H1 (cell line): Measurements from ENCODE around the gene SLC23A1. TPM values are rescaled to one million over a fixed set of nuclear protein-coding genes. Genes with fewer than 3 reads are reported as not detected.

Experiments
- CTCF ChIA-PET: fragments of 300-600 bp; sonication (Branson Sonifier 250); formaldehyde crosslinking; loops from one replicate; lab custom pipeline; 2021; ENCODE audit not compliant: partially characterized antibody; lab: Charles Lee
- POLR2A ChIA-PET: fragments of 300-600 bp; sonication (Branson Sonifier 250); formaldehyde crosslinking; loops from one replicate; lab custom pipeline; 2021; ENCODE audit warnings: inconsistent platforms; ENCODE audit not compliant: partially characterized antibody; lab: Charles Lee
- DNase-seq, 2 experiments: peaks; one replicate each; pipeline versions ENCODE4 v3.0.0 to v3.0.0-alpha.2; 2010 to 2022; ENCODE audit warnings: low spot score in 2 of 2, low read depth in 1 of 2, mixed read lengths in 1 of 2
- FAIRE-seq: peaks from 2 replicates; lab custom pipeline; 2011; peaks lifted over from hg19 to GRCh38; lab: Jason Lieb, UNC
- H2AFZ ChIP-seq: 2 replicates; pipeline ENCODE4 v1.8.1; 2012; ENCODE audit warnings: low read length, inconsistent platforms
- H2AK5ac ChIP-seq: 2 replicates; pipeline ENCODE4 v1.6.1; 2013; ENCODE audit warnings: low read depth, low read length
- H2BK120ac ChIP-seq: replicated peaks from 2 replicates; pipeline ENCODE3; 2013; ENCODE audit warnings: low read depth, low read length, inconsistent platforms
- H2BK12ac ChIP-seq: 2 replicates; pipeline ENCODE4 v1.6.1; 2013; ENCODE audit warnings: low read depth, low read length
- H2BK15ac ChIP-seq: 2 replicates; pipeline ENCODE4 v1.6.1; 2013; ENCODE audit warnings: low read length
- H2BK20ac ChIP-seq: 2 replicates; pipeline ENCODE4 v1.6.1; 2013; ENCODE audit warnings: low read length
- H2BK5ac ChIP-seq: 2 replicates; pipeline ENCODE4 v1.6.1; 2013; ENCODE audit warnings: low read depth, low read length
- H3K14ac ChIP-seq: 2 replicates; pipeline ENCODE4 v1.6.1; 2013; ENCODE audit warnings: inconsistent platforms; ENCODE audit not compliant: insufficient read length
- H3K18ac ChIP-seq: 2 replicates; pipeline ENCODE4 v1.6.1; 2013; ENCODE audit warnings: low read length; ENCODE audit errors: extremely low read depth
- H3K23ac ChIP-seq: 2 replicates; pipeline ENCODE4 v1.6.1; 2013; ENCODE audit warnings: inconsistent platforms; ENCODE audit not compliant: insufficient read length
- H3K23me2 ChIP-seq: 2 replicates; pipeline ENCODE4 v1.6.1; 2013; ENCODE audit warnings: low read depth, low read length
- H3K27ac ChIP-seq: 2 replicates; pipeline ENCODE4 v1.6.1; 2011; ENCODE audit warnings: low read depth, low read length, inconsistent platforms
- H3K27me3 ChIP-seq, 4 experiments: replicated peaks in 1 of 4; 1 replicate in 1 of 4; 2 replicates in 3 of 4; pipeline versions ENCODE4 v1.6.1 to v1.8.1; 2011 to 2013; ENCODE audit warnings: low read length in 3 of 4, mild to moderate bottlenecking in 3 of 4, inconsistent platforms in 2 of 4, mixed read lengths in 2 of 4, moderate library complexity in 1 of 4; ENCODE audit not compliant: control insufficient read depth in 3 of 4, insufficient read depth in 3 of 4; ENCODE audit errors: extremely low read depth in 1 of 4
- H3K36me3 ChIP-seq, 4 experiments: 2 replicates each; pipeline versions ENCODE4 v1.6.1 to v1.8.1; 2011 to 2013; ENCODE audit warnings: mild to moderate bottlenecking in 4 of 4, low read length in 3 of 4, moderate library complexity in 2 of 4, control low read depth in 1 of 4, inconsistent platforms in 1 of 4; ENCODE audit not compliant: insufficient read depth in 4 of 4, control insufficient read depth in 2 of 4
- H3K4ac ChIP-seq: replicated peaks from 2 replicates; pipeline ENCODE3; 2013; ENCODE audit warnings: low read length, low read depth, mixed read lengths, inconsistent platforms; ENCODE audit not compliant: insufficient read length
- H3K4me1 ChIP-seq, 4 experiments: replicated peaks in 1 of 4; 1 replicate in 1 of 4; 2 replicates in 3 of 4; pipeline versions ENCODE4 v1.6.1 to v1.8.1; 2011 to 2013; ENCODE audit warnings: low read length in 3 of 4, inconsistent platforms in 2 of 4, mixed read lengths in 1 of 4; ENCODE audit not compliant: insufficient read depth in 4 of 4, control insufficient read depth in 3 of 4
- H3K4me2 ChIP-seq, 2 experiments: 2 replicates each; pipeline versions ENCODE4 v1.6.1 to v1.8.1; 2011 to 2013; ENCODE audit warnings: low read depth in 2 of 2, low read length in 2 of 2, control low read depth in 1 of 2, inconsistent platforms in 1 of 2, mild to moderate bottlenecking in 1 of 2; ENCODE audit not compliant: insufficient read depth in 1 of 2
- H3K4me3 ChIP-seq, 4 experiments: fragments of 200-600, 300-600 bp in 1 of 4; sonication (generic), shearing (Covaris generic), sonication (Bioruptor Twin) in 1 of 4; 2 replicates each; pipeline versions ENCODE4 v1.5.1 to v1.8.1; 2011 to 2016; ENCODE audit warnings: low read length in 4 of 4, low read depth in 3 of 4, control low read depth in 2 of 4, inconsistent platforms in 2 of 4, mild to moderate bottlenecking in 2 of 4, mixed read lengths in 1 of 4, moderate library complexity in 1 of 4; ENCODE audit not compliant: insufficient read depth in 2 of 4; ENCODE audit errors: extremely low read depth in 1 of 4
- H3K56ac ChIP-seq: replicated peaks from 2 replicates; pipeline ENCODE3; 2013; ENCODE audit warnings: low read depth, mild to moderate bottlenecking, mixed read lengths, low read length, inconsistent platforms; ENCODE audit not compliant: insufficient read length
- H3K79me1 ChIP-seq: 2 replicates; pipeline ENCODE4 v1.6.1; 2013; ENCODE audit warnings: low read depth, low read length, control low read depth
- H3K79me2 ChIP-seq, 2 experiments: 2 replicates each; pipeline versions ENCODE4 v1.6.1 to v1.8.1; 2012 to 2013; ENCODE audit warnings: low read length in 2 of 2, mild to moderate bottlenecking in 2 of 2, inconsistent platforms in 1 of 2; ENCODE audit not compliant: insufficient read depth in 2 of 2, control insufficient read depth in 1 of 2
- H3K9ac ChIP-seq, 4 experiments: replicated peaks in 1 of 4; 1 replicate in 1 of 4; 2 replicates in 3 of 4; pipeline versions ENCODE4 v1.6.1 to v1.8.1; 2011 to 2013; ENCODE audit warnings: low read depth in 3 of 4, low read length in 3 of 4, control low read depth in 2 of 4, mild to moderate bottlenecking in 2 of 4, moderate library complexity in 2 of 4, inconsistent platforms in 1 of 4; ENCODE audit errors: extremely low read depth in 1 of 4
- H3K9me3 ChIP-seq, 2 experiments: 2 replicates each; pipeline versions ENCODE4 v1.6.1 to v1.8.1; 2012 to 2013; ENCODE audit warnings: mild to moderate bottlenecking in 2 of 2, moderate library complexity in 2 of 2, control low read depth in 1 of 2, inconsistent platforms in 1 of 2, low read depth in 1 of 2, low read length in 1 of 2, mixed read lengths in 1 of 2; ENCODE audit not compliant: insufficient read depth in 2 of 2
- H4K20me1 ChIP-seq, 2 experiments: replicated peaks in 1 of 2; 2 replicates each; pipeline versions ENCODE3 to v1.8.1; 2011 to 2013; ENCODE audit warnings: inconsistent platforms in 2 of 2, low read length in 2 of 2, mild to moderate bottlenecking in 1 of 2; ENCODE audit not compliant: insufficient read depth in 2 of 2, control insufficient read depth in 1 of 2
- H4K5ac ChIP-seq: 2 replicates; pipeline ENCODE4 v1.6.1; 2013; ENCODE audit warnings: low read length, low read depth, mixed read lengths, inconsistent platforms; ENCODE audit not compliant: insufficient read length
- H4K8ac ChIP-seq: 2 replicates; pipeline ENCODE4 v1.8.0; 2013; ENCODE audit warnings: mild to moderate bottlenecking, moderate library complexity, low read length, inconsistent platforms; ENCODE audit not compliant: insufficient read depth; ENCODE audit errors: extremely low read depth
- H4K91ac ChIP-seq: replicated peaks from 2 replicates; pipeline ENCODE3; 2013; ENCODE audit warnings: low read length, mixed read lengths, inconsistent platforms; ENCODE audit not compliant: insufficient read length
- CBX5 ChIP-seq: fragments of 300-800, 300-1000 bp; sonication (generic); IDR thresholded peaks from 2 replicates; pipeline ENCODE4 v1.7.1; 2016; ENCODE audit warnings: antibody characterized with exemption, low read length, low read depth
- EP300 ChIP-seq, 2 experiments: IDR thresholded peaks; 1 replicate in 1 of 2; 2 replicates in 1 of 2; pipeline ENCODE4 v1.6.1; 2011 to 2012; ENCODE audit warnings: low read depth in 2 of 2, low read length in 2 of 2, mild to moderate bottlenecking in 2 of 2, borderline replicate concordance in 1 of 2, inconsistent platforms in 1 of 2, moderate library complexity in 1 of 2
- RAD21 ChIP-seq, 2 experiments: IDR thresholded peaks in 1 of 2; conservative IDR thresholded peaks in 1 of 2; 2 replicates each; pipeline ENCODE4 v1.6.1; 2011; ENCODE audit warnings: low read depth in 2 of 2, low read length in 2 of 2, improper control_type of control experiment in 1 of 2, inconsistent platforms in 1 of 2, mild to moderate bottlenecking in 1 of 2, moderate library complexity in 1 of 2
- SIN3A ChIP-seq, 2 experiments: IDR thresholded peaks in 1 of 2; conservative IDR thresholded peaks in 1 of 2; 2 replicates each; pipeline ENCODE4 v1.6.1; 2011 to 2012; ENCODE audit warnings: low read length in 2 of 2, improper control_type of control experiment in 1 of 2, low read depth in 1 of 2, mild to moderate bottlenecking in 1 of 2
- WGBS, 2 experiments: shearing (Covaris generic) in 1 of 2; methylation state at CpG; one replicate each; pipeline versions ENCODE4 v1.1.6 to v1.1.7; 2013 to 2015; ENCODE audit warnings: low lambda C conversion rate in 2 of 2, mixed read lengths in 2 of 2, inconsistent platforms in 1 of 2, low coverage in 1 of 2, missing lambda C conversion rate in 1 of 2; ENCODE audit not compliant: insufficient replicate concordance in 2 of 2, insufficient coverage in 1 of 2, insufficient read length in 1 of 2; ENCODE audit errors: extremely low coverage in 1 of 2, missing lambda C conversion rate in 1 of 2; 5-methylcytosine and 5-hydroxymethylcytosine counted together
- polyA plus RNA-seq, 7 experiments: library from polyadenylated mRNA; depleted of rRNA in 3 of 7; stranded (reverse) in 5 of 7; unstranded in 2 of 7; fragments of >200 nt in 5 of 7; fragments of 200-250 nt in 2 of 7; gene quantifications; 1 replicate in 5 of 7; 2 replicates in 1 of 7; 4 replicates in 1 of 7; pipeline versions ENCODE4 v1.2.1 to v1.2.3, GENCODE V29; 2011 to 2013; ENCODE audit warnings: missing spikeins in 2 of 7, mixed read lengths in 2 of 7
- total RNA-seq: library from RNA; stranded (reverse); fragmentation: NEBNext Ultra II Directional; extraction: Animal tissue kit (Norgen Biotek cat#: 25700); gene quantifications from 2 replicates; pipeline ENCODE4 v1.2.1, GENCODE V29; 2021
- TF ChIP-seq, protein P1 (sequence below): IDR thresholded peaks from 2 replicates; pipeline ENCODE4 v1.6.1; 2012; ENCODE audit warnings: inconsistent platforms

Gene SLC23A1
- total and polyA plus RNA-seq, 2 of the 8 experiments (the other 6 are each of a cell fraction or from before 2014, with no cell fraction given), result not detected

DNA sequence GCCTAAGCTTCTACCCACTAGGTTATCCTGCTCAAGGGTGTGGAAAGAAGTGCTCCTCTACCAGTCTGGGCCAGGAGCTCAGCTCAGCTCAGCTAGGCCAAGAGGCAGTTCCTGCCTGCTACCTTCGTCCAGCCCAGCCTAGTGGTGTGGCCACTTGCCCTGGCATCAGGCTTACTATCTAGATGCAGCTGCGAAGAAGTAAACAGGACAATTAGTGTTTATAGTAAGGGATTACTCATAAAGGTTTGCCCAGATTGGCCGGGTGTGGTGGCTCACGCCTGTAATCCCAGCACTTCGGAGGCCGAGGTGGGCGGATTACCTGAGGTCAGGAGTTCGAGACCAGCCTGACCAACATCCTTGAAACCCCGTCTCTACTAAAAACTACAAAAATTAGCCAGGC is 33.6 kb upstream of the SLC23A1 start:
- no peak overlapping the region for H3K56ac ChIP-seq
- no peak overlapping the region for H2BK20ac ChIP-seq
- no peak overlapping the region for H3K4ac ChIP-seq
- no peak overlapping the region for H2BK15ac ChIP-seq
- no peak overlapping the region for H2AK5ac ChIP-seq
- H3K4me2 ChIP-seq, result no peak overlapping the region
- no peak overlapping the region for H4K5ac ChIP-seq
- ChIA-PET POLR2A (interaction anchor here (1.3 kb wide), 1 partner anchor 9 kb away, joined by 3 read pairs; no protein-coding TSS in a partner anchor), CTCF (no interaction called here)
- H3K9ac ChIP-seq, result no peak overlapping the region
- no peak overlapping the region for H3K27ac ChIP-seq
- no peaks in the 10 kb centered on the region for H4K20me1 ChIP-seq
- no peaks in the 10 kb centered on the region for H3K79me2 ChIP-seq
- DNase-seq (no peak), FAIRE-seq (no peak)
- no peak overlapping the region for H4K91ac ChIP-seq
- H3K79me1 ChIP-seq, result no peaks in the 10 kb centered on the region
- no peak overlapping the region for H3K18ac ChIP-seq
- H2BK120ac ChIP-seq, result no peak overlapping the region
- no peaks in the 10 kb centered on the region for H3K27me3 ChIP-seq
- H2BK5ac ChIP-seq, result no peak overlapping the region
- H3K9me3 ChIP-seq, result no peaks in the 10 kb centered on the region
- H3K23me2 ChIP-seq, result no peaks in the 10 kb centered on the region
- no peak overlapping the region for H2AFZ ChIP-seq
- peaks cover 4 to 9% (median 6%) of the 10 kb centered on the region in 4 experiments; a peak in 4 of 7 replicates for H3K4me1 ChIP-seq
- H3K36me3 ChIP-seq, result peaks cover 2 to 21% (median 6%) of the 10 kb centered on the region in 4 experiments; a peak in 5 of 8 replicates
- WGBS, 2 experiments, result 88% methylated on average over 9 of the region's 9 CpGs; no CpG with 5 or more reads in 1 of the 2 experiments
- H3K14ac ChIP-seq, result no peak overlapping the region
- H2BK12ac ChIP-seq, result no peak overlapping the region
- no peak overlapping the region for H3K23ac ChIP-seq
- no peak overlapping the region for H4K8ac ChIP-seq
- H3K4me3 ChIP-seq, result no peak overlapping the region
- TF ChIP-seq CBX5 (no peak), EP300 (IDR thresholded peaks at IDR 0.05; ENCODE audit: borderline replicate concordance in 1 of 2, low read depth in 2 of 2, low read length in 2 of 2) (no peak), RAD21 (IDR thresholded peaks at IDR 0.05 in 1 of 2, conservative IDR thresholded peaks at IDR 0.05 in 1 of 2; ENCODE audit: low read depth in 2 of 2, low read length in 2 of 2) (no peak), SIN3A (conservative IDR thresholded peaks at IDR 0.05 in 1 of 2, IDR thresholded peaks at IDR 0.05 in 1 of 2; ENCODE audit: low read depth in 1 of 2, low read length in 2 of 2) (no peak)
- TF ChIP-seq, protein P1, sequence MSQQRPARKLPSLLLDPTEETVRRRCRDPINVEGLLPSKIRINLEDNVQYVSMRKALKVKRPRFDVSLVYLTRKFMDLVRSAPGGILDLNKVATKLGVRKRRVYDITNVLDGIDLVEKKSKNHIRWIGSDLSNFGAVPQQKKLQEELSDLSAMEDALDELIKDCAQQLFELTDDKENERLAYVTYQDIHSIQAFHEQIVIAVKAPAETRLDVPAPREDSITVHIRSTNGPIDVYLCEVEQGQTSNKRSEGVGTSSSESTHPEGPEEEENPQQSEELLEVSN, result no peak
